ENCODE data around the gene GPR141. TPM values are rescaled to one million over a fixed set of nuclear protein-coding genes. Genes with fewer than 3 reads are reported as not detected.

GPR141 gene
- total RNA-seq, 8 experiments from 2014 or later: 0.29 to 3.4 (median 0.63) TPM; not detected in 5

DNA sequence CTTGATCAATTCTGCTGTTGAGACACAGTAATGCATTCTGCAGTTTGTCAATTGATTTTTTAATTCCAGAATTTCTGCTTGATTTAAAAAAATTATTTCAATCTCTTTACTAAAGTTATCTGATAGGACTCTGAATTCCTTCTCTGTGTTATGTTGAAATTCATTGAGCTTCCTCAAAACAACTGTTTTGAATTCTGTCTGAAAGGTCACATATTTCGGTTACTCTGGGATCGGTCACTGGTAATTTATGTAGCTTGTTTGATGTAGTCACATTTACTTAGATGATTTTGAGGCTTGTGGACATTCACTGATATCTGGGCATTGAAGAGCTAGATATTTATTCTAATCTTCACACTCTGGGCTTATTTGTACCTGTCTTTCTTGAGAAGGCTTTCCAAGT, 97.6 kb downstream of the GPR141 start:
- in situ Hi-C loops (cut with MboI; ENCODE audit: low pct_unique_long_range_greater_than_20kb in 2 of 9, low sequenced_read_pairs in 9 of 9, unreplicated experiment in 9 of 9): no loop called here
- Histone ChIP-seq H3K27ac (no peak overlapping the region), H3K4me1 (replicated peaks in 1 of 2) (no peaks in the 10 kb centered on the region), H3K4me3 (no peak overlapping the region)
- no peak for ATAC-seq (replicated peaks in 6 of 8)
- 0 to 100% (median 74%) methylated on average over 1 to 2 of the region's 2 CpGs; no CpG with 5 or more reads in 2 of the 10 experiments for WGBS, 10 experiments

DNA sequence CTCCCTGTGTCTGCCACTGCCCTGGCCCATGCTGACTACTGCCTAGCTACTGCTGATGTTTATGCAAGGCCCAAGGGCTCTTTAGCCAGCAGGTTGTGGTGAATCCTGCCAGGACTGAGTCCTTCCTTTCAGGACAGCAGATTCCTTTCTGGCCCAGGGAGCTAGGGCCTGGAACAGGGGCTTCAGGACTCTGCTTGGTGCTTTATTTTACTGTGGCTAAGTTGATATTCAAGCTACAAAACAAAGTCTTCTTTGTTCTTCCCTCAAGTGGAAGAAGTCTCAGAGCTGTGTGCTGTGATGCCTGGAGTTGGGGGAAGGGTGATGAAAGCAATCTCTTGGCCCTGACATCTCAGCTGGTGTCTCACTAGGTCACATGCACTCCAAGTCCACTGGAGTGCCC, 98.6 kb downstream of the GPR141 start:
- no peak for ATAC-seq (replicated peaks in 6 of 8)
- in situ Hi-C loops (cut with MboI; ENCODE audit: low pct_unique_long_range_greater_than_20kb in 2 of 9, low sequenced_read_pairs in 9 of 9, unreplicated experiment in 9 of 9): no loop called here
- Histone ChIP-seq H3K4me1 (replicated peaks in 1 of 2) (no peaks in the 10 kb centered on the region), H3K4me3 (no peak overlapping the region), H3K27ac (no peak overlapping the region)

DNA sequence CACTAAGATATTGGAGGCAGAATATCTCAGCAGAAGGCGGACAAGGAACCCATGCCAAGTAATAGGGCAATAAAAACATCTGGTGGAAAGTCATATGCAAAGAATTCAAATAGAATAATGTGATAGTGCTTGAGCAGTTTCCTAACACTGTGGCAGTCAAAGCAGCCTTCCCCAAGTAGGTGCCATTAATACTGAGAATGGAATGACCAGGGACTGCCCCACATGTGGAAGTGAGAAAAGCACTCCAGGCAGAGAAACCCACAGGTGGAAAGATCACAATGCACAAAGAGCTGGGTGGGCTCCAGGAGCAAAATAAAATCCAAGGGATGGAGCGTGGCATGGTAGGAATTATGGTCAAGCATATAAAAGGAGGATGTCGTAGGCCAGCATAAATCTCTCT, 100.4 kb downstream of the GPR141 start:
- no peak overlapping the region for H3K27ac ChIP-seq
- no peaks in the 10 kb centered on the region for H3K4me1 ChIP-seq (replicated peaks in 1 of 2)
- in situ Hi-C loops (cut with MboI; ENCODE audit: low pct_unique_long_range_greater_than_20kb in 2 of 9, low sequenced_read_pairs in 9 of 9, unreplicated experiment in 9 of 9): no loop called here
- WGBS, 10 experiments: 0 to 86% (median 59%) methylated on average over 1 to 3 of the region's 3 CpGs
- no peak overlapping the region for H3K4me3 ChIP-seq
- ATAC-seq (replicated peaks in 6 of 8): no peak

DNA sequence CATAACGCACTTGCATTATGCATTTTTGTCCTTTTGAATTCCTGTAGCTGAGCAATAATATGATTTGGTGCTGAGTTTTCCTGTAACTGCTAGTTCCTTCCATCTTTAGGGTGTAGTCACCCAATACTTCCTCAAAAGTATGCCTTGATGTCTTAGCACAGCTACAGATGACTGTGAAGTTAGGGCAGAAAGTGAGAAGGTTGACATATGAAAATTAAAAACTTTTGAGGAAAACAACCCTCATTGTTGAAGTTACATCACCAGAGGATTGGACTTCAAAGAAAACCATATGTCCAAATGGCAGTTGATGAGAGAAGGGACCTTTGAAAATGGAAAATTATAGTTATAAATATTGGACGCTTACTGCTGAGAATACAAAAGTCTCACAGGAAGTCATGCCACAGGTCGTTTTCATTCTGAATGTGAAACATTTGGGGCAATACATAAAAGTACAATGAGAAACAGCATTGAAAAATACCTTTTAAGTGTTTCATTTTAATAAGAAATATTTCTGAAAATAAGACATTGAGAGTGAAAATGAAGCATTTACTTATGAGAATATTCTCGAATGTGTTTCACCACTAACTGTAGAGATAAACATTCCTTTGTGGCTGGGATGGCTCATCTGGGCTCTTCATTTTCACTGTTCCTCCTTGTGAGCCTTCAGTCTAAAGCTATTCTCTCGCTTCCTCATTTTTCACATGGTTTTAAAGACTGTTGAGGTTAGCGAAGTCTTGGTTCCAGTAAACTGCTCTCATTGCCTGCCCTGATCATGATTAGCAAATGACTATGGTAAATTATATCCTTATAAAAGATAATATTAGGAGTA, 103.4 kb downstream of the GPR141 start:
- no peak overlapping the region for H3K27ac ChIP-seq
- in situ Hi-C loops (cut with MboI; ENCODE audit: low pct_unique_long_range_greater_than_20kb in 2 of 9, low sequenced_read_pairs in 9 of 9, unreplicated experiment in 9 of 9): no loop called here
- no peak for ATAC-seq (replicated peaks in 6 of 8)
- H3K4me3 ChIP-seq: no peak overlapping the region
- H3K4me1 ChIP-seq (replicated peaks in 1 of 2): no peaks in the 10 kb centered on the region
- WGBS, 10 experiments: 3 to 94% (median 74%) methylated on average over 2 to 6 of the region's 6 CpGs

Other genes with a start within 250 kb of the GPR141 start
- gene ELMO1, start 234.9 kb upstream of the GPR141 start, total RNA-seq: 100 to 1,000 TPM in 1 of 8 experiments, 10 to 100 TPM in 6, 1 to 10 TPM in 1; 4.2 to 121 (median 40.0) TPM
- gene NME8, start 164.8 kb downstream of the GPR141 start, total RNA-seq: under 1 TPM in 2 of 8 experiments, not detected in 6; 0.45 to 0.78 TPM
- gene SFRP4, start 233.1 kb downstream of the GPR141 start, total RNA-seq: 10 to 100 TPM in 2 of 8 experiments, 1 to 10 TPM in 1, under 1 TPM in 4, not detected in 1; 0.08 to 95.4 (median 0.81) TPM
- 10 to 100 TPM in 1 of 8 experiments, 1 to 10 TPM in 7; 1.4 to 43.4 (median 2.3) TPM for gene EPDR1, start 236.9 kb downstream of the GPR141 start, total RNA-seq